K562 (cell line): Measurements from ENCODE around the gene NRXN3. TPM values are rescaled to one million over a fixed set of nuclear protein-coding genes. Genes with fewer than 3 reads are reported as not detected.

Experiments
- ATAC-seq: fragments of 200-7000 bp; cut with Tn5 transposase; 3 replicates; pipeline ENCODE4 v1.9.1; 2020; ENCODE audit warnings: moderate library complexity
- BruUV-seq: library from RNA; stranded (reverse); fragments of 400-500 nt; replicated peaks from 2 replicates; lab custom pipeline; 2021; lab: Mats Ljungman, UMichigan
- CTCF ChIA-PET: fragments of 300-600 bp; formaldehyde crosslinking; extraction: SDS; loops from one replicate; lab custom pipeline; 2021; ENCODE audit warnings: low intra/inter-chr PET ratio; lab: Yijun Ruan, JAX
- POLR2A ChIA-PET: fragments of 300-600, 350-650 bp; sonication (Branson Sonifier 250); formaldehyde crosslinking; extraction: SDS; loops from one replicate; lab custom pipeline; 2021; ENCODE audit warnings: antibody characterized with exemption, inconsistent platforms; lab: Yijun Ruan, JAX
- DNase-seq, 4 experiments: peaks; one replicate each; pipeline versions ENCODE4 v3.0.0 to v3.0.0-alpha.2; 2011 to 2018; ENCODE audit warnings: low spot score in 3 of 4, mixed read lengths in 3 of 4; ENCODE audit errors: extremely low read depth in 1 of 4
- FAIRE-seq: peaks from 2 replicates; lab custom pipeline; 2011; peaks lifted over from hg19 to GRCh38; lab: Jason Lieb, UNC
- H2AFZ ChIP-seq: 2 replicates; pipeline ENCODE4 v1.6.0; 2011; ENCODE audit warnings: low read depth, low read length, control low read depth, inconsistent platforms
- H3K27ac ChIP-seq: fragments of 200-600 bp; 3 replicates; pipeline ENCODE4 v1.8.0; 2011; ENCODE audit warnings: low read depth, mild to moderate bottlenecking, control low read depth, inconsistent platforms, low read length, moderate library complexity, mixed read lengths; ENCODE audit errors: extremely low read depth
- H3K27me3 ChIP-seq, 2 experiments: fragments of 300-600 bp in 1 of 2; 2 replicates in 1 of 2; 3 replicates in 1 of 2; pipeline versions ENCODE4 v1.6.0 to v1.8.0; 2011; ENCODE audit warnings: inconsistent platforms in 2 of 2, low read length in 2 of 2, mild to moderate bottlenecking in 1 of 2, mixed read lengths in 1 of 2, moderate library complexity in 1 of 2; ENCODE audit not compliant: control insufficient read depth in 2 of 2, insufficient read depth in 2 of 2
- H3K36me3 ChIP-seq: fragments of 300-600 bp; 3 replicates; pipeline ENCODE4 v1.8.0; 2011; ENCODE audit warnings: mild to moderate bottlenecking, low read length, inconsistent platforms; ENCODE audit not compliant: control insufficient read depth, insufficient read depth
- H3K4me1 ChIP-seq, 2 experiments: fragments of 200-600 bp in 1 of 2; replicated peaks in 1 of 2; 2 replicates in 1 of 2; 3 replicates in 1 of 2; pipeline versions ENCODE4 v1.5.1 to v1.8.0; 2011; ENCODE audit warnings: inconsistent platforms in 2 of 2, low read length in 2 of 2, mild to moderate bottlenecking in 1 of 2, mixed read lengths in 1 of 2, moderate library complexity in 1 of 2; ENCODE audit not compliant: control insufficient read depth in 2 of 2, insufficient read depth in 2 of 2
- H3K4me2 ChIP-seq: 2 replicates; pipeline ENCODE4 v1.6.1; 2011; ENCODE audit warnings: low read length, control low read depth, inconsistent platforms, mixed read lengths; ENCODE audit not compliant: insufficient read depth
- H3K4me3 ChIP-seq: fragments of 200-600 bp; sonication (generic), shearing (Covaris generic); 2 replicates; pipeline ENCODE4 v1.5.1; 2016; ENCODE audit warnings: control low read depth, inconsistent platforms
- H3K79me2 ChIP-seq: fragments of 200-600 bp; 3 replicates; pipeline ENCODE4 v1.8.0; 2011; ENCODE audit warnings: low read length, inconsistent platforms; ENCODE audit not compliant: control insufficient read depth, insufficient read depth
- H3K9ac ChIP-seq, 2 experiments: 2 replicates each; pipeline versions ENCODE4 v1.6.0 to v1.6.1; 2011; ENCODE audit warnings: low read depth in 2 of 2, low read length in 2 of 2, control low read depth in 1 of 2, inconsistent platforms in 1 of 2, mild to moderate bottlenecking in 1 of 2, mixed read lengths in 1 of 2; ENCODE audit not compliant: insufficient read depth in 1 of 2
- H3K9me1 ChIP-seq: one replicate; pipeline ENCODE4 v1.6.0; 2011; ENCODE audit warnings: inconsistent platforms, mild to moderate bottlenecking, low read length, moderate library complexity; ENCODE audit not compliant: control insufficient read depth, insufficient read depth
- H3K9me3 ChIP-seq: replicated peaks from 2 replicates; pipeline ENCODE4 v1.5.1; 2011; ENCODE audit warnings: low read depth, low read length, inconsistent platforms; ENCODE audit not compliant: control insufficient read depth, insufficient read depth
- H4K20me1 ChIP-seq: replicated peaks from 2 replicates; pipeline ENCODE4 v1.6.1; 2011; ENCODE audit warnings: low read length, inconsistent platforms, mixed read lengths; ENCODE audit not compliant: control insufficient read depth, insufficient read depth
- CSDE1 ChIP-seq, 2 experiments: fragments of 450-650 bp; IDR thresholded peaks; 2 replicates each; pipeline ENCODE4 v1.6.1; 2016; ENCODE audit warnings: mild to moderate bottlenecking in 1 of 2
- FIP1L1 ChIP-seq: fragments of 200-400 bp; formaldehyde crosslinking; IDR thresholded peaks from 2 replicates; pipeline ENCODE4 v1.6.1; 2018; ENCODE audit warnings: mild to moderate bottlenecking, low read depth, low read length; ENCODE audit not compliant: poor library complexity, severe bottlenecking
- MCM5 ChIP-seq: fragments of 450-650 bp; IDR thresholded peaks from 2 replicates; pipeline ENCODE4 v1.6.1; 2016; ENCODE audit warnings: low read depth
- NCOR1 ChIP-seq: fragments of 450-650 bp; IDR thresholded peaks from 2 replicates; pipeline ENCODE4 v1.6.1; 2016; ENCODE audit warnings: mild to moderate bottlenecking, moderate library complexity
- NFE2L1 ChIP-seq: fragments of 450-650 bp; IDR thresholded peaks from 2 replicates; pipeline ENCODE4 v1.6.1; 2016; ENCODE audit warnings: missing genetic modification characterization, low read depth, mild to moderate bottlenecking, missing compliant biosample characterization, moderate library complexity, borderline replicate concordance
- NFIC ChIP-seq: fragments of 450-650 bp; IDR thresholded peaks from 2 replicates; pipeline ENCODE4 v1.6.1; 2017; ENCODE audit warnings: mild to moderate bottlenecking, inconsistent platforms
- SIN3A ChIP-seq, 2 experiments: fragments of 150-350 bp in 1 of 2; IDR thresholded peaks; 2 replicates each; pipeline ENCODE4 v1.6.1; 2011 to 2016; ENCODE audit warnings: borderline replicate concordance in 2 of 2, low read depth in 2 of 2, low read length in 2 of 2, mild to moderate bottlenecking in 2 of 2, moderate library complexity in 2 of 2; ENCODE audit not compliant: control insufficient read depth in 1 of 2
- TAF9B ChIP-seq: fragments of 450-650 bp; IDR thresholded peaks from 2 replicates; pipeline ENCODE4 v1.6.1; 2018; ENCODE audit warnings: mild to moderate bottlenecking; ENCODE audit not compliant: partially characterized antibody
- TCFL5 ChIP-seq: fragments of 250-450 bp; sonication (Bioruptor Pico); conservative IDR thresholded peaks from 2 replicates; pipeline ENCODE4 v1.6.1; 2021; ENCODE audit warnings: mild to moderate bottlenecking, moderate library complexity, matching md5 sums
- ZBTB8A ChIP-seq: fragments of 450-650 bp; IDR thresholded peaks from 2 replicates; pipeline ENCODE4 v1.6.1; 2018; ENCODE audit warnings: mild to moderate bottlenecking, moderate library complexity; ENCODE audit not compliant: partially characterized antibody
- ZNF445 ChIP-seq: fragments of 250-450 bp; sonication (Bioruptor Pico); IDR thresholded peaks from 2 replicates; pipeline ENCODE4 v1.4.0; 2020; ENCODE audit warnings: low read depth, mild to moderate bottlenecking, moderate library complexity
- WGBS: fragments of 100-300 bp; shearing (Covaris generic); methylation state at CpG from one replicate; pipeline ENCODE4 v1.1.6; 2016; ENCODE audit warnings: low coverage, mixed read lengths; ENCODE audit not compliant: insufficient coverage; ENCODE audit errors: missing lambda C conversion rate; 5-methylcytosine and 5-hydroxymethylcytosine counted together
- in situ Hi-C: fragments of 300-500 bp; cut with MboI; formaldehyde crosslinking; loops from 4 replicates; pipeline ENCODE4 v1.15.0; 2018; ENCODE audit warnings: inconsistent platforms, mixed read lengths
- intact Hi-C: fragments of 100-400 bp; cut with micrococcal nuclease; formaldehyde crosslinking; loops from 2 replicates; pipeline ENCODE4 v1.14.2; 2022
- polyA plus RNA-seq, 8 experiments: library from polyadenylated mRNA; depleted of rRNA in 4 of 8; stranded (reverse) in 5 of 8; unstranded in 3 of 8; fragments of >200 nt; fragmentation: Nextera tagmentation in 2 of 8; fragmentation: Illumina TruSeq in 1 of 8; extraction: Ambion mirVana in 2 of 8; extraction: Trizol in 1 of 8; gene quantifications; 2 replicates each; pipeline versions ENCODE4 v1.2.1 to v1.2.3, GENCODE V29; 2011 to 2014; ENCODE audit warnings: inconsistent platforms in 1 of 8, missing spikeins in 1 of 8
- total RNA-seq, 7 experiments: library from RNA; depleted of rRNA in 6 of 7; stranded (reverse); fragments of >200 nt in 6 of 7; fragmentation: Illumina TruSeq in 2 of 7; extraction: Trizol in 2 of 7; gene quantifications; 2 replicates each; pipeline versions ENCODE4 v1.2.1 to v1.2.3, GENCODE V29; 2011 to 2021; ENCODE audit warnings: low replicate concordance in 1 of 7
- TF ChIP-seq, protein P1 (sequence below): fragments of 250-450 bp; sonication (Bioruptor Pico); IDR thresholded peaks from 2 replicates; pipeline ENCODE4 v1.8.0; 2022; ENCODE audit warnings: moderate library complexity, mild to moderate bottlenecking, inconsistent platforms
- TF ChIP-seq, protein P2 (sequence below): fragments of 450-650 bp; formaldehyde crosslinking; conservative IDR thresholded peaks from 2 replicates; pipeline ENCODE4 v1.4.0; 2022; ENCODE audit warnings: mild to moderate bottlenecking, missing genetic modification characterization
- TF ChIP-seq, protein P3 (sequence below): fragments of 150-350 bp; IDR thresholded peaks from 2 replicates; pipeline ENCODE4 v1.6.1; 2014; ENCODE audit warnings: low read depth, mild to moderate bottlenecking, low read length, borderline replicate concordance

Gene NRXN3
- total and polyA plus RNA-seq, 9 of the 15 experiments (the other 6 are each of a cell fraction or from before 2014, with no cell fraction given): 0.09 TPM; not detected in 8

DNA sequence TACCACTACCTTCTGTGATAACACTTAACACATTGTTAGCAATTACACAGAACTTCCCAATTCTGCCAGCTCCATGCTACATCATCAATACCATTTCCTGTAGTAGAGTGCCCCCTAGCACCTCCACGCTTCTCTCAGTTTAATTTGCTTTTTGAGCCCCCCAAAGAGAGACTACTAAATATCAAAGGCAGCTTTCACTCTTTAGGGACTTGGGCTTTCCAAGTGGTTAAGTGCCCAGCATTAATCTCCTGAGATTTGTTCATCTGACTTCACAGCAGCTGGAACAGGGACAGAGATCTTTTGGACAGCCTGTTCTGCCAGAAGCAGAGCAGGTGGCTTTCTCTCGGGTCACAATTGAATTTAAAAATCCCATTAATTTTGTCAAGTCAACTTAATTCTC, 1086.2 kb downstream of the NRXN3 start:
- no peak overlapping the region for H3K4me2 ChIP-seq
- H3K9me1 ChIP-seq: no peaks in the 10 kb centered on the region
- H3K9ac ChIP-seq: no peak overlapping the region
- intact Hi-C loops: no loop called here
- no peak overlapping the region for H3K27ac ChIP-seq
- BruUV-seq: no TSS peak
- ChIA-PET CTCF (no interaction called here), POLR2A (no interaction called here)
- H3K36me3 ChIP-seq: no peaks in the 10 kb centered on the region
- ATAC-seq (no peak), FAIRE-seq (no peak), DNase-seq (no peak)
- in situ Hi-C loops: no loop called here
- no peak overlapping the region for H2AFZ ChIP-seq
- H3K4me3 ChIP-seq: no peak overlapping the region
- no peaks in the 10 kb centered on the region for H3K79me2 ChIP-seq
- no peak for TF ChIP-seq ZBTB8A
- TF ChIP-seq MCM5: no peak
- TF ChIP-seq, protein P1, sequence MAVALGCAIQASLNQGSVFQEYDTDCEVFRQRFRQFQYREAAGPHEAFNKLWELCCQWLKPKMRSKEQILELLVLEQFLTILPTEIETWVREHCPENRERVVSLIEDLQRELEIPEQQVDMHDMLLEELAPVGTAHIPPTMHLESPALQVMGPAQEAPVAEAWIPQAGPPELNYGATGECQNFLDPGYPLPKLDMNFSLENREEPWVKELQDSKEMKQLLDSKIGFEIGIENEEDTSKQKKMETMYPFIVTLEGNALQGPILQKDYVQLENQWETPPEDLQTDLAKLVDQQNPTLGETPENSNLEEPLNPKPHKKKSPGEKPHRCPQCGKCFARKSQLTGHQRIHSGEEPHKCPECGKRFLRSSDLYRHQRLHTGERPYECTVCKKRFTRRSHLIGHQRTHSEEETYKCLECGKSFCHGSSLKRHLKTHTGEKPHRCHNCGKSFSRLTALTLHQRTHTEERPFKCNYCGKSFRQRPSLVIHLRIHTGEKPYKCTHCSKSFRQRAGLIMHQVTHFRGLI (CRISPR knock-in tag): no peak
- no peak for TF ChIP-seq TAF9B
- TF ChIP-seq, protein P2, sequence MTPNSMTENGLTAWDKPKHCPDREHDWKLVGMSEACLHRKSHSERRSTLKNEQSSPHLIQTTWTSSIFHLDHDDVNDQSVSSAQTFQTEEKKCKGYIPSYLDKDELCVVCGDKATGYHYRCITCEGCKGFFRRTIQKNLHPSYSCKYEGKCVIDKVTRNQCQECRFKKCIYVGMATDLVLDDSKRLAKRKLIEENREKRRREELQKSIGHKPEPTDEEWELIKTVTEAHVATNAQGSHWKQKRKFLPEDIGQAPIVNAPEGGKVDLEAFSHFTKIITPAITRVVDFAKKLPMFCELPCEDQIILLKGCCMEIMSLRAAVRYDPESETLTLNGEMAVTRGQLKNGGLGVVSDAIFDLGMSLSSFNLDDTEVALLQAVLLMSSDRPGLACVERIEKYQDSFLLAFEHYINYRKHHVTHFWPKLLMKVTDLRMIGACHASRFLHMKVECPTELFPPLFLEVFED (CRISPR knock-in tag): no peak
- TF ChIP-seq NFE2L1 (tag): no peak
- TF ChIP-seq, protein P3, sequence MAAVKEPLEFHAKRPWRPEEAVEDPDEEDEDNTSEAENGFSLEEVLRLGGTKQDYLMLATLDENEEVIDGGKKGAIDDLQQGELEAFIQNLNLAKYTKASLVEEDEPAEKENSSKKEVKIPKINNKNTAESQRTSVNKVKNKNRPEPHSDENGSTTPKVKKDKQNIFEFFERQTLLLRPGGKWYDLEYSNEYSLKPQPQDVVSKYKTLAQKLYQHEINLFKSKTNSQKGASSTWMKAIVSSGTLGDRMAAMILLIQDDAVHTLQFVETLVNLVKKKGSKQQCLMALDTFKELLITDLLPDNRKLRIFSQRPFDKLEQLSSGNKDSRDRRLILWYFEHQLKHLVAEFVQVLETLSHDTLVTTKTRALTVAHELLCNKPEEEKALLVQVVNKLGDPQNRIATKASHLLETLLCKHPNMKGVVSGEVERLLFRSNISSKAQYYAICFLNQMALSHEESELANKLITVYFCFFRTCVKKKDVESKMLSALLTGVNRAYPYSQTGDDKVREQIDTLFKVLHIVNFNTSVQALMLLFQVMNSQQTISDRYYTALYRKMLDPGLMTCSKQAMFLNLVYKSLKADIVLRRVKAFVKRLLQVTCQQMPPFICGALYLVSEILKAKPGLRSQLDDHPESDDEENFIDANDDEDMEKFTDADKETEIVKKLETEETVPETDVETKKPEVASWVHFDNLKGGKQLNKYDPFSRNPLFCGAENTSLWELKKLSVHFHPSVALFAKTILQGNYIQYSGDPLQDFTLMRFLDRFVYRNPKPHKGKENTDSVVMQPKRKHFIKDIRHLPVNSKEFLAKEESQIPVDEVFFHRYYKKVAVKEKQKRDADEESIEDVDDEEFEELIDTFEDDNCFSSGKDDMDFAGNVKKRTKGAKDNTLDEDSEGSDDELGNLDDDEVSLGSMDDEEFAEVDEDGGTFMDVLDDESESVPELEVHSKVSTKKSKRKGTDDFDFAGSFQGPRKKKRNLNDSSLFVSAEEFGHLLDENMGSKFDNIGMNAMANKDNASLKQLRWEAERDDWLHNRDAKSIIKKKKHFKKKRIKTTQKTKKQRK: no peak
- TF ChIP-seq ZNF445 (CRISPR knock-in tag): no peak
- TF ChIP-seq CSDE1 (IDR thresholded peaks at IDR 0.05): no peak
- no peak for TF ChIP-seq NFIC
- TF ChIP-seq SIN3A (IDR thresholded peaks at IDR 0.05; ENCODE audit: borderline replicate concordance in 2 of 2, control insufficient read depth in 1 of 2, low read depth in 2 of 2, low read length in 2 of 2): no peak
- no peak for TF ChIP-seq FIP1L1
- no peak for TF ChIP-seq NCOR1
- no peak for TF ChIP-seq TCFL5 (CRISPR knock-in tag)
- WGBS: 0% methylated on average over 2 of the region's 2 CpGs
- no peaks in the 10 kb centered on the region for H3K27me3 ChIP-seq
- no peaks in the 10 kb centered on the region for H4K20me1 ChIP-seq
- no peaks in the 10 kb centered on the region for H3K9me3 ChIP-seq
- no peaks in the 10 kb centered on the region for H3K4me1 ChIP-seq
